ENCODE results near the gene NMT2. TPM values are rescaled to one million over a fixed set of nuclear protein-coding genes. Genes with fewer than 3 reads are reported as not detected.

Gene NMT2
- total and polyA plus RNA-seq, 2 of the 4 experiments (the other 2 are of a cell fraction), result 18.7 to 41.0 TPM

GRCh38 chr10:15180736-15181135, 12.2 kb upstream of the NMT2 start:
- POLR2A ChIA-PET (ENCODE audit: unreplicated experiment), result no interaction called here
- Histone ChIP-seq H2BK15ac (ENCODE audit: low read depth, low read length) (no peak overlapping the region), H3K27me3 (ENCODE audit: control insufficient read depth, insufficient read depth, low read length) (peaks cover 3% of the 10 kb centered on the region; the same call in 1 of the 2 replicates), H3K56ac (ENCODE audit: extremely low read depth, insufficient read depth, low read length) (no peak overlapping the region), H2AK5ac (ENCODE audit: low read depth, low read length) (no peak overlapping the region), H3K9me3 (ENCODE audit: control insufficient read depth, insufficient read depth, low read length) (no peaks in the 10 kb centered on the region), H3K23ac (ENCODE audit: low read depth, low read length) (no peak overlapping the region), H3K4me3 (ENCODE audit: insufficient read depth, low read depth, low read length) (no peak overlapping the region), H3K14ac (replicated peaks; ENCODE audit: low read depth, low read length) (no peak overlapping the region), H2AFZ (replicated peaks; ENCODE audit: low read length, poor library complexity) (no peak overlapping the region), H3K9me1 (ENCODE audit: insufficient read depth, low read length) (no peaks in the 10 kb centered on the region), H2BK5ac (ENCODE audit: low read depth, low read length, poor library complexity, severe bottlenecking) (no peak overlapping the region), H3K79me1 (ENCODE audit: low read depth in 1 of 2, low read length in 2 of 2) (no peaks in the 10 kb centered on the region), H4K5ac (ENCODE audit: low read depth, low read length) (no peak overlapping the region), H4K20me1 (ENCODE audit: insufficient read depth, low read length) (no peaks in the 10 kb centered on the region), H3K27ac (ENCODE audit: insufficient read depth, low read length) (no peak overlapping the region), H2BK20ac (ENCODE audit: low read depth, low read length) (no peak overlapping the region), H3K18ac (ENCODE audit: low read depth, low read length) (no peak overlapping the region), H2AK9ac (replicated peaks; ENCODE audit: low read depth, low read length, poor library complexity) (no peak overlapping the region), H3K4me2 (ENCODE audit: low read depth, low read length) (no peak overlapping the region), H4K91ac (ENCODE audit: insufficient read depth, low read depth, low read length) (no peak overlapping the region), H3K4me1 (ENCODE audit: control insufficient read depth, insufficient read depth, low read length) (peaks cover 2% of the 10 kb centered on the region; the same call in 1 of the 2 replicates), H4K8ac (ENCODE audit: low read depth in 2 of 2, low read length in 2 of 2) (no peak overlapping the region), H2BK120ac (ENCODE audit: low read depth, low read length) (no peak overlapping the region), H3K4ac (ENCODE audit: low read depth, low read length) (no peak overlapping the region), H3K9ac (ENCODE audit: low read depth, low read length) (no peak overlapping the region), H3K36me3 (ENCODE audit: control insufficient read depth, insufficient read depth, low read length) (no peaks in the 10 kb centered on the region)
- CTCF ChIA-PET, result interaction anchor here (1.4 kb wide), 1 partner anchor 13 kb away, joined by 3 read pairs; no protein-coding TSS in a partner anchor
- BruUV-seq (replicated peaks), result no TSS peak
- intact Hi-C loops (cut with micrococcal nuclease), result no loop called here
- in situ Hi-C loops (cut with MboI; ENCODE audit: low sequenced_read_pairs), result no loop called here
- WGBS, 2 experiments (ENCODE audit: extremely low coverage in 2 of 2, insufficient read length in 1 of 2), result 67% methylated on average over 1 of the region's 5 CpGs; no CpG with 5 or more reads in 1 of the 2 experiments
- ATAC-seq (ENCODE audit: low read depth) (no peak), DNase-seq (no peak)
- dilution Hi-C loops (cut with HindIII; ENCODE audit: low sequenced_read_pairs, unreplicated experiment), result no loop called here
- TF ChIP-seq CTCF (conservative IDR thresholded peaks at IDR 0.05; ENCODE audit: low read depth, low read length) (no peak), RFX5 (IDR thresholded peaks at IDR 0.05; ENCODE audit: low read depth, low read length) (no peak), RCOR1 (IDR thresholded peaks at IDR 0.05; ENCODE audit: insufficient replicate concordance, low read length) (no peak), MAFK (IDR thresholded peaks at IDR 0.05; ENCODE audit: low read depth, low read length) (no peak), SMC3 (IDR thresholded peaks at IDR 0.05; ENCODE audit: low read depth, low read length) (no peak), MAZ (IDR thresholded peaks at IDR 0.05; ENCODE audit: borderline replicate concordance, low read depth, low read length) (no peak), MXI1 (IDR thresholded peaks at IDR 0.05; ENCODE audit: borderline replicate concordance, low read depth, low read length) (no peak), CHD1 (IDR thresholded peaks at IDR 0.05; ENCODE audit: low read depth, low read length) (no peak), POLR2A (IDR thresholded peaks at IDR 0.05; ENCODE audit: low read depth, low read length) (no peak), ELK1 (IDR thresholded peaks at IDR 0.05; ENCODE audit: borderline replicate concordance, low read depth, low read length) (no peak), RAD21 (IDR thresholded peaks at IDR 0.05; ENCODE audit: low read length) (no peak), BHLHE40 (IDR thresholded peaks at IDR 0.05; ENCODE audit: low read depth, low read length) (no peak), CEBPB (IDR thresholded peaks at IDR 0.05; ENCODE audit: low read depth, low read length) (no peak), NFE2L2 (IDR thresholded peaks at IDR 0.05; ENCODE audit: low read depth, low read length) (no peak), USF2 (IDR thresholded peaks at IDR 0.05; ENCODE audit: low read depth, low read length) (no peak), FOS (IDR thresholded peaks at IDR 0.05; ENCODE audit: low read depth, low read length) (no peak)
